K562 (cell line): ENCODE measurements around the gene FBXL22. TPM values are rescaled to one million over a fixed set of nuclear protein-coding genes. Genes with fewer than 3 reads are reported as not detected.

Source experiments
- ATAC-seq: fragments of 200-7000 bp; cut with Tn5 transposase; 3 replicates; pipeline ENCODE4 v1.9.1; 2020; ENCODE audit warnings: moderate library complexity
- BruUV-seq: library from RNA; stranded (reverse); fragments of 400-500 nt; replicated peaks from 2 replicates; lab custom pipeline; 2021; lab: Mats Ljungman, UMichigan
- CTCF ChIA-PET: fragments of 300-600 bp; formaldehyde crosslinking; extraction: SDS; loops from one replicate; lab custom pipeline; 2021; ENCODE audit warnings: low intra/inter-chr PET ratio; lab: Yijun Ruan, JAX
- POLR2A ChIA-PET: fragments of 300-600, 350-650 bp; sonication (Branson Sonifier 250); formaldehyde crosslinking; extraction: SDS; loops from one replicate; lab custom pipeline; 2021; ENCODE audit warnings: antibody characterized with exemption, inconsistent platforms; lab: Yijun Ruan, JAX
- DNase-seq, 4 experiments: peaks; one replicate each; pipeline versions ENCODE4 v3.0.0 to v3.0.0-alpha.2; 2011 to 2018; ENCODE audit warnings: low spot score in 3 of 4, mixed read lengths in 3 of 4; ENCODE audit errors: extremely low read depth in 1 of 4
- FAIRE-seq: peaks from 2 replicates; lab custom pipeline; 2011; peaks lifted over from hg19 to GRCh38; lab: Jason Lieb, UNC
- H2AFZ ChIP-seq: 2 replicates; pipeline ENCODE4 v1.6.0; 2011; ENCODE audit warnings: low read depth, low read length, control low read depth, inconsistent platforms
- H3K27ac ChIP-seq: fragments of 200-600 bp; 3 replicates; pipeline ENCODE4 v1.8.0; 2011; ENCODE audit warnings: low read depth, mild to moderate bottlenecking, control low read depth, inconsistent platforms, low read length, moderate library complexity, mixed read lengths; ENCODE audit errors: extremely low read depth
- H3K27me3 ChIP-seq, 2 experiments: fragments of 300-600 bp in 1 of 2; 2 replicates in 1 of 2; 3 replicates in 1 of 2; pipeline versions ENCODE4 v1.6.0 to v1.8.0; 2011; ENCODE audit warnings: inconsistent platforms in 2 of 2, low read length in 2 of 2, mild to moderate bottlenecking in 1 of 2, mixed read lengths in 1 of 2, moderate library complexity in 1 of 2; ENCODE audit not compliant: control insufficient read depth in 2 of 2, insufficient read depth in 2 of 2
- H3K36me3 ChIP-seq: fragments of 300-600 bp; 3 replicates; pipeline ENCODE4 v1.8.0; 2011; ENCODE audit warnings: mild to moderate bottlenecking, low read length, inconsistent platforms; ENCODE audit not compliant: control insufficient read depth, insufficient read depth
- H3K4me1 ChIP-seq, 2 experiments: fragments of 200-600 bp in 1 of 2; replicated peaks in 1 of 2; 2 replicates in 1 of 2; 3 replicates in 1 of 2; pipeline versions ENCODE4 v1.5.1 to v1.8.0; 2011; ENCODE audit warnings: inconsistent platforms in 2 of 2, low read length in 2 of 2, mild to moderate bottlenecking in 1 of 2, mixed read lengths in 1 of 2, moderate library complexity in 1 of 2; ENCODE audit not compliant: control insufficient read depth in 2 of 2, insufficient read depth in 2 of 2
- H3K4me2 ChIP-seq: 2 replicates; pipeline ENCODE4 v1.6.1; 2011; ENCODE audit warnings: low read length, control low read depth, inconsistent platforms, mixed read lengths; ENCODE audit not compliant: insufficient read depth
- H3K4me3 ChIP-seq: fragments of 200-600 bp; sonication (generic), shearing (Covaris generic); 2 replicates; pipeline ENCODE4 v1.5.1; 2016; ENCODE audit warnings: control low read depth, inconsistent platforms
- H3K79me2 ChIP-seq: fragments of 200-600 bp; 3 replicates; pipeline ENCODE4 v1.8.0; 2011; ENCODE audit warnings: low read length, inconsistent platforms; ENCODE audit not compliant: control insufficient read depth, insufficient read depth
- H3K9ac ChIP-seq, 2 experiments: 2 replicates each; pipeline versions ENCODE4 v1.6.0 to v1.6.1; 2011; ENCODE audit warnings: low read depth in 2 of 2, low read length in 2 of 2, control low read depth in 1 of 2, inconsistent platforms in 1 of 2, mild to moderate bottlenecking in 1 of 2, mixed read lengths in 1 of 2; ENCODE audit not compliant: insufficient read depth in 1 of 2
- H3K9me1 ChIP-seq: one replicate; pipeline ENCODE4 v1.6.0; 2011; ENCODE audit warnings: inconsistent platforms, mild to moderate bottlenecking, low read length, moderate library complexity; ENCODE audit not compliant: control insufficient read depth, insufficient read depth
- H3K9me3 ChIP-seq: replicated peaks from 2 replicates; pipeline ENCODE4 v1.5.1; 2011; ENCODE audit warnings: low read depth, low read length, inconsistent platforms; ENCODE audit not compliant: control insufficient read depth, insufficient read depth
- H4K20me1 ChIP-seq: replicated peaks from 2 replicates; pipeline ENCODE4 v1.6.1; 2011; ENCODE audit warnings: low read length, inconsistent platforms, mixed read lengths; ENCODE audit not compliant: control insufficient read depth, insufficient read depth
- C11orf30 ChIP-seq: fragments of 450-650 bp; IDR thresholded peaks from 2 replicates; pipeline ENCODE4 v1.6.1; 2016; ENCODE audit warnings: low read depth, mild to moderate bottlenecking
- DIDO1 ChIP-seq: fragments of 450-650 bp; IDR thresholded peaks from 2 replicates; pipeline ENCODE4 v1.6.1; 2016; ENCODE audit warnings: low read depth, missing biosample characterization, missing genetic modification characterization
- MAZ ChIP-seq, 2 experiments: fragments of 450-650 bp in 1 of 2; sonication (generic) in 1 of 2; formaldehyde crosslinking; IDR thresholded peaks in 1 of 2; conservative IDR thresholded peaks in 1 of 2; 2 replicates each; pipeline versions ENCODE4 v1.4.0 to v1.5.0; 2020; ENCODE audit warnings: mild to moderate bottlenecking in 1 of 2, missing genetic modification reagents in 1 of 2
- MLX ChIP-seq, 2 experiments: fragments of 450-650 bp in 1 of 2; sonication (generic) in 1 of 2; formaldehyde crosslinking; conservative IDR thresholded peaks; 2 replicates each; pipeline versions ENCODE4 v1.4.0 to v1.8.1; 2020 to 2022; ENCODE audit warnings: mild to moderate bottlenecking in 1 of 2, missing genetic modification reagents in 1 of 2
- NBN ChIP-seq: fragments of 450-650 bp; IDR thresholded peaks from 2 replicates; pipeline ENCODE4 v1.6.1; 2016; ENCODE audit warnings: low read depth, mild to moderate bottlenecking
- NFXL1 ChIP-seq: fragments of 450-650 bp; formaldehyde crosslinking; IDR thresholded peaks from 2 replicates; pipeline ENCODE4 v1.4.0; 2021; ENCODE audit warnings: mild to moderate bottlenecking
- NR2C2 ChIP-seq, 2 experiments: fragments of 200-800 bp in 1 of 2; sonication (Bioruptor generic) in 1 of 2; sonication (generic) in 1 of 2; formaldehyde crosslinking in 1 of 2; IDR thresholded peaks; 2 replicates each; pipeline versions ENCODE4 v1.6.1 to v1.8.0; 2016 to 2022; ENCODE audit warnings: mild to moderate bottlenecking in 1 of 2, missing compliant biosample characterization in 1 of 2, missing genetic modification characterization in 1 of 2, missing genetic modification reagents in 1 of 2
- SFPQ ChIP-seq: fragments of 200-400 bp; formaldehyde crosslinking; IDR thresholded peaks from 2 replicates; pipeline ENCODE4 v1.6.1; 2017; ENCODE audit warnings: mild to moderate bottlenecking, low read depth, low read length, moderate library complexity
- SRSF3 ChIP-seq: fragments of 200-400 bp; formaldehyde crosslinking; IDR thresholded peaks from 2 replicates; pipeline ENCODE4 v1.6.1; 2016; ENCODE audit warnings: mild to moderate bottlenecking, low read length, moderate library complexity; ENCODE audit not compliant: insufficient read depth
- STAT5A ChIP-seq: IDR thresholded peaks from 2 replicates; pipeline ENCODE4 v1.6.1; 2012; ENCODE audit warnings: low read length, inconsistent platforms, borderline replicate concordance
- ZBTB33 ChIP-seq: sonication (generic); formaldehyde crosslinking; IDR thresholded peaks from 2 replicates; pipeline ENCODE4 v1.8.1; 2023; ENCODE audit warnings: mild to moderate bottlenecking, missing genetic modification reagents
- ZC3H8 ChIP-seq: fragments of 450-650 bp; IDR thresholded peaks from 2 replicates; pipeline ENCODE4 v1.6.1; 2017
- ZNF408 ChIP-seq: fragments of 250-450 bp; sonication (Bioruptor Pico); IDR thresholded peaks from 2 replicates; pipeline ENCODE4 v1.4.0; 2020; ENCODE audit warnings: low read depth, mild to moderate bottlenecking, moderate library complexity
- in situ Hi-C: fragments of 300-500 bp; cut with MboI; formaldehyde crosslinking; loops from 4 replicates; pipeline ENCODE4 v1.15.0; 2018; ENCODE audit warnings: inconsistent platforms, mixed read lengths
- intact Hi-C: fragments of 100-400 bp; cut with micrococcal nuclease; formaldehyde crosslinking; loops from 2 replicates; pipeline ENCODE4 v1.14.2; 2022
- polyA plus RNA-seq, 8 experiments: library from polyadenylated mRNA; depleted of rRNA in 4 of 8; stranded (reverse) in 5 of 8; unstranded in 3 of 8; fragments of >200 nt; fragmentation: Nextera tagmentation in 2 of 8; fragmentation: Illumina TruSeq in 1 of 8; extraction: Ambion mirVana in 2 of 8; extraction: Trizol in 1 of 8; gene quantifications; 2 replicates each; pipeline versions ENCODE4 v1.2.1 to v1.2.3, GENCODE V29; 2011 to 2014; ENCODE audit warnings: inconsistent platforms in 1 of 8, missing spikeins in 1 of 8
- total RNA-seq, 7 experiments: library from RNA; depleted of rRNA in 6 of 7; stranded (reverse); fragments of >200 nt in 6 of 7; fragmentation: Illumina TruSeq in 2 of 7; extraction: Trizol in 2 of 7; gene quantifications; 2 replicates each; pipeline versions ENCODE4 v1.2.1 to v1.2.3, GENCODE V29; 2011 to 2021; ENCODE audit warnings: low replicate concordance in 1 of 7
- TF ChIP-seq, protein P1 (sequence below), 2 experiments: fragments of 450-650 bp; conservative IDR thresholded peaks; 2 replicates each; pipeline ENCODE4 v1.6.1; 2017; ENCODE audit warnings: mild to moderate bottlenecking in 2 of 2, moderate library complexity in 2 of 2
- TF ChIP-seq, protein P2 (sequence below): fragments of 450-650 bp; IDR thresholded peaks from 2 replicates; pipeline ENCODE4 v1.6.1; 2016

Gene FBXL22
- total and polyA plus RNA-seq, 9 of the 15 experiments (the other 6 are each of a cell fraction or from before 2014, with no cell fraction given), result not detected

DNA sequence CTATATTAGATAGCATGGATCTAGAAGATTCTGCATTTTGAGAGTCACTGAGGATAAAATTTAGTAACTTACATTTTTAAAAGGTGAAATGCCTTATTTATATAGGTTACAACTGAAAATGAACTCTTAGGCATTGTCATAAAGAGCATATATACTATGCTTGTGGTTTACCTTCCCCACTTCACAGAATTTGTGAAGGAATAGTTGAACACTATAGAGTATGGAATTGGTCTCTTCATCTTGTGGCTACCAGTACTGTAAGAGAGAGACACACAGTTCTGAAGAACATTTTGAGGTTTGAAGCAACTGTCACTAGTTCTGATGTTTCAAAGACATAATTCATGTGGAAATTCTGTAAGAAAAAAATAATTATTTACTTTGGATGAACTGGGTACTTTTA is 41.7 kb upstream of the FBXL22 start:
- no peaks in the 10 kb centered on the region for H4K20me1 ChIP-seq
- FAIRE-seq, result no peak
- no peaks in the 10 kb centered on the region for H3K9me3 ChIP-seq
- in situ Hi-C loops, result no loop called here
- H3K36me3 ChIP-seq, result peaks cover 50% of the 10 kb centered on the region; the same call in 2 of the 3 replicates
- no peak overlapping the region for H3K27ac ChIP-seq
- TF ChIP-seq ZC3H8, result no peak
- TF ChIP-seq SRSF3, result no peak
- TF ChIP-seq MAZ (CRISPR knock-in tag; conservative IDR thresholded peaks at IDR 0.05 in 1 of 2, IDR thresholded peaks at IDR 0.05 in 1 of 2), result no peak
- TF ChIP-seq NFXL1 (CRISPR knock-in tag), result no peak
- no peak for TF ChIP-seq DIDO1 (tag)
- no peak for TF ChIP-seq NR2C2 (CRISPR knock-in tag; IDR thresholded peaks at IDR 0.05)
- no peak for TF ChIP-seq NR2C2 (tag; IDR thresholded peaks at IDR 0.05)
- TF ChIP-seq C11orf30, result no peak
- TF ChIP-seq, protein P1, sequence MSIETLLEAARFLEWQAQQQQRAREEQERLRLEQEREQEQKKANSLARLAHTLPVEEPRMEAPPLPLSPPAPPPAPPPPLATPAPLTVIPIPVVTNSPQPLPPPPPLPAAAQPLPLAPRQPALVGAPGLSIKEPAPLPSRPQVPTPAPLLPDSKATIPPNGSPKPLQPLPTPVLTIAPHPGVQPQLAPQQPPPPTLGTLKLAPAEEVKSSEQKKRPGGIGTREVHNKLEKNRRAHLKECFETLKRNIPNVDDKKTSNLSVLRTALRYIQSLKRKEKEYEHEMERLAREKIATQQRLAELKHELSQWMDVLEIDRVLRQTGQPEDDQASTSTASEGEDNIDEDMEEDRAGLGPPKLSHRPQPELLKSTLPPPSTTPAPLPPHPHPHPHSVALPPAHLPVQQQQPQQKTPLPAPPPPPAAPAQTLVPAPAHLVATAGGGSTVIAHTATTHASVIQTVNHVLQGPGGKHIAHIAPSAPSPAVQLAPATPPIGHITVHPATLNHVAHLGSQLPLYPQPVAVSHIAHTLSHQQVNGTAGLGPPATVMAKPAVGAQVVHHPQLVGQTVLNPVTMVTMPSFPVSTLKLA (conservative IDR thresholded peaks at IDR 0.05), result no peak
- TF ChIP-seq, protein P2, sequence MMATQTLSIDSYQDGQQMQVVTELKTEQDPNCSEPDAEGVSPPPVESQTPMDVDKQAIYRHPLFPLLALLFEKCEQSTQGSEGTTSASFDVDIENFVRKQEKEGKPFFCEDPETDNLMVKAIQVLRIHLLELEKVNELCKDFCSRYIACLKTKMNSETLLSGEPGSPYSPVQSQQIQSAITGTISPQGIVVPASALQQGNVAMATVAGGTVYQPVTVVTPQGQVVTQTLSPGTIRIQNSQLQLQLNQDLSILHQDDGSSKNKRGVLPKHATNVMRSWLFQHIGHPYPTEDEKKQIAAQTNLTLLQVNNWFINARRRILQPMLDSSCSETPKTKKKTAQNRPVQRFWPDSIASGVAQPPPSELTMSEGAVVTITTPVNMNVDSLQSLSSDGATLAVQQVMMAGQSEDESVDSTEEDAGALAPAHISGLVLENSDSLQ, result no peak
- no peak for TF ChIP-seq ZNF408 (CRISPR knock-in tag)
- no peak for TF ChIP-seq STAT5A
- TF ChIP-seq SFPQ, result no peak
- no peak for TF ChIP-seq ZBTB33 (CRISPR knock-in tag)
- TF ChIP-seq NBN, result no peak
- TF ChIP-seq MLX (CRISPR knock-in tag; conservative IDR thresholded peaks at IDR 0.05), result no peak
- H3K4me1 ChIP-seq, result no peaks in the 10 kb centered on the region
- CTCF ChIA-PET, result no interaction called here
- no peak overlapping the region for H3K4me2 ChIP-seq
- no TSS peak for BruUV-seq
- no peaks in the 10 kb centered on the region for H3K9me1 ChIP-seq
- intact Hi-C loops, result loop anchor here (5.0 kb wide), 1 partner anchor 48 kb away; no protein-coding TSS in a partner anchor
- POLR2A ChIA-PET, result no interaction called here
- no peak for DNase-seq
- H3K27me3 ChIP-seq, result no peaks in the 10 kb centered on the region
- H3K9ac ChIP-seq, result no peak overlapping the region
- H3K4me3 ChIP-seq, result no peak overlapping the region
- H3K79me2 ChIP-seq, result peaks cover 5% of the 10 kb centered on the region; the same call in 1 of the 3 replicates
- no peak for ATAC-seq
- no peak overlapping the region for H2AFZ ChIP-seq
